ENCODE results near the gene SV2C. TPM values are rescaled to one million over a fixed set of nuclear protein-coding genes. Genes with fewer than 3 reads are reported as not detected.
"Not testable (repeated sequence)": the region's sequence is repeated elsewhere in the genome, so short reads cannot be mapped to it uniquely, and the experiment has no call there.

SV2C gene
- total RNA-seq, 2 donors from 2014 or later, result 0.05 TPM; not detected in 1

- no peak for DNase-seq (ENCODE audit: low spot score)
- intact Hi-C loops (cut with DNase I), result no loop called here
Observed at GRCh38 chr5:76274571-76274970, 191.4 kb downstream of the SV2C start.

GRCh38 chr5:76277736-76278135 is 194.6 kb downstream of the SV2C start:
- intact Hi-C loops (cut with DNase I), result no loop called here
- DNase-seq (ENCODE audit: low spot score), result no peak

GRCh38 chr5:76278261-76278789 is 195.1 kb downstream of the SV2C start:
- intact Hi-C loops (cut with DNase I), result no loop called here
- DNase-seq (ENCODE audit: low spot score), result no peak

GRCh38 chr5:76280494-76280893 is 197.3 kb downstream of the SV2C start:
- intact Hi-C loops (cut with DNase I), result no loop called here
- DNase-seq (ENCODE audit: low spot score), result no peak

- intact Hi-C loops (cut with DNase I), result no loop called here
- no peak for DNase-seq (ENCODE audit: low spot score)
Observed at GRCh38 chr5:76283670-76284069, 200.5 kb downstream of the SV2C start.

GRCh38 chr5:76289692-76290091 is 206.5 kb downstream of the SV2C start:
- intact Hi-C loops (cut with DNase I), result no loop called here
- no peak for DNase-seq (ENCODE audit: low spot score)

GRCh38 chr5:76290321-76290757 is 207.2 kb downstream of the SV2C start:
- DNase-seq (ENCODE audit: low spot score), result no peak
- intact Hi-C loops (cut with DNase I), result no loop called here

- intact Hi-C loops (cut with DNase I), result no loop called here
Observed at GRCh38 chr5:76291305-76292077, 208.3 kb downstream of the SV2C start.

GRCh38 chr5:76292620-76293322 is 209.6 kb downstream of the SV2C start:
- DNase-seq (ENCODE audit: low spot score), result no peak
- intact Hi-C loops (cut with DNase I), result no loop called here

More at GRCh38 chr5:76291305-76292077, 208.3 kb downstream of the SV2C start:
- DNase-seq (ENCODE audit: low spot score), result no peak

GRCh38 chr5:76294573-76294972 is 211.4 kb downstream of the SV2C start:
- no peak for DNase-seq (ENCODE audit: low spot score)
- intact Hi-C loops (cut with DNase I), result no loop called here

- no peak for DNase-seq (ENCODE audit: low spot score)
- intact Hi-C loops (cut with DNase I), result no loop called here
Observed at GRCh38 chr5:76298852-76299251, 215.7 kb downstream of the SV2C start.

- DNase-seq (ENCODE audit: low spot score), result no peak
- intact Hi-C loops (cut with DNase I), result no loop called here
Observed at GRCh38 chr5:76299592-76299991, 216.4 kb downstream of the SV2C start.

GRCh38 chr5:76301932-76302331 is 218.7 kb downstream of the SV2C start:
- DNase-seq (ENCODE audit: low spot score); intact Hi-C loops (cut with DNase I): not testable (repeated sequence)

GRCh38 chr5:76302661-76303060 is 219.5 kb downstream of the SV2C start:
- DNase-seq (ENCODE audit: low spot score); intact Hi-C loops (cut with DNase I): not testable (repeated sequence)

GRCh38 chr5:76303921-76304320 is 220.7 kb downstream of the SV2C start:
- intact Hi-C loops (cut with DNase I), result no loop called here
- no peak for DNase-seq (ENCODE audit: low spot score)

GRCh38 chr5:76305269-76305668 is 222.1 kb downstream of the SV2C start:
- intact Hi-C loops (cut with DNase I), result no loop called here
- no peak for DNase-seq (ENCODE audit: low spot score)

- intact Hi-C loops (cut with DNase I), result no loop called here
- DNase-seq (ENCODE audit: low spot score), result no peak
Observed at GRCh38 chr5:76305775-76306174, 222.6 kb downstream of the SV2C start.

- intact Hi-C loops (cut with DNase I), result no loop called here
- DNase-seq (ENCODE audit: low spot score), result no peak
Observed at GRCh38 chr5:76310208-76310607, 227.0 kb downstream of the SV2C start.

GRCh38 chr5:76312783-76313182 is 229.6 kb downstream of the SV2C start:
- intact Hi-C loops (cut with DNase I), result no loop called here
- no peak for DNase-seq (ENCODE audit: low spot score)

- intact Hi-C loops (cut with DNase I), result no loop called here
- DNase-seq (ENCODE audit: low spot score), result no peak
Observed at GRCh38 chr5:76314643-76315042, 231.5 kb downstream of the SV2C start.

GRCh38 chr5:76319673-76320072 is 236.5 kb downstream of the SV2C start:
- intact Hi-C loops (cut with DNase I), result no loop called here

More at GRCh38 chr5:76319673-76320072, 236.5 kb downstream of the SV2C start:
- DNase-seq (ENCODE audit: low spot score), result no peak
